HG03521 (cell line): ENCODE results near the gene HIVEP3.
"Not testable (repeated sequence)": the region's sequence is repeated elsewhere in the genome, so short reads cannot be mapped to it uniquely, and the experiment has no call there.

Experiments
- ATAC-seq: cut with Tn5 transposase; IDR thresholded peaks from one replicate; pipeline ENCODE4 v1.9.1; 2021; ENCODE audit warnings: mild to moderate bottlenecking, moderate library complexity; ENCODE audit not compliant: unreplicated experiment

The HIVEP3 gene

GRCh38 chr1:41573785-41574713 is 344.7 kb downstream of the HIVEP3 start:
- peak; percentile 77 for ATAC-seq

- no peak for ATAC-seq
These were observed 345.5 kb downstream of the HIVEP3 start for GRCh38 chr1:41573194-41573593.

GRCh38 chr1:41572224-41572623 is 346.5 kb downstream of the HIVEP3 start:
- ATAC-seq, result no peak

GRCh38 chr1:41571041-41571440 is 347.7 kb downstream of the HIVEP3 start:
- ATAC-seq, result no peak

- ATAC-seq, result no peak
These were observed 350.5 kb downstream of the HIVEP3 start for GRCh38 chr1:41568204-41568603.

- no peak for ATAC-seq
These were observed 351.8 kb downstream of the HIVEP3 start for GRCh38 chr1:41566969-41567368.

- no peak for ATAC-seq
These were observed 352.3 kb downstream of the HIVEP3 start for GRCh38 chr1:41566274-41566885.

- no peak for ATAC-seq
These were observed 353.8 kb downstream of the HIVEP3 start for GRCh38 chr1:41564741-41565475.

- no peak for ATAC-seq
These were observed 356.4 kb downstream of the HIVEP3 start for GRCh38 chr1:41562328-41562727.

- ATAC-seq, result no peak
These were observed 357.8 kb downstream of the HIVEP3 start for GRCh38 chr1:41560931-41561330.

GRCh38 chr1:41560496-41560895 is 358.2 kb downstream of the HIVEP3 start:
- ATAC-seq, result no peak

GRCh38 chr1:41559331-41559730 is 359.4 kb downstream of the HIVEP3 start:
- ATAC-seq, result no peak

- no peak for ATAC-seq
These were observed 360.0 kb downstream of the HIVEP3 start for GRCh38 chr1:41558761-41559171.

- ATAC-seq, result no peak
These were observed 360.8 kb downstream of the HIVEP3 start for GRCh38 chr1:41557751-41558455.

- ATAC-seq, result not testable (repeated sequence)
These were observed 364.0 kb downstream of the HIVEP3 start for GRCh38 chr1:41554746-41555145.

GRCh38 chr1:41547781-41548560 is 370.8 kb downstream of the HIVEP3 start:
- no peak for ATAC-seq

GRCh38 chr1:41547336-41547735 is 371.4 kb downstream of the HIVEP3 start:
- ATAC-seq, result no peak

GRCh38 chr1:41546833-41547135 is 371.9 kb downstream of the HIVEP3 start:
- ATAC-seq, result no peak

- ATAC-seq, result no peak
These were observed 372.5 kb downstream of the HIVEP3 start for GRCh38 chr1:41545996-41546832.
